ENCODE data around the gene CA5B. TPM values are rescaled to one million over a fixed set of nuclear protein-coding genes. Genes with fewer than 3 reads are reported as not detected.
A peak's percentile ranks its signal among the peaks of the same experiment; 100 is the strongest.

The CA5B gene
- total RNA-seq, 1 experiment from 2014 or later, result 8.3 TPM

GRCh38 chrX:15744181-15744867, 6.3 kb downstream of the CA5B start:
- Histone ChIP-seq H3K79me1 (ENCODE audit: insufficient read depth, low read depth, low read length, poor library complexity, severe bottlenecking) (no peaks in the 10 kb centered on the region), H3K4me1 (ENCODE audit: insufficient read depth, low read length) (peaks cover 3% of the 10 kb centered on the region; the same call in 1 of the 2 replicates), H4K8ac (replicated peaks; ENCODE audit: insufficient read length, low read depth, low read length) (no peak overlapping the region), H2BK120ac (ENCODE audit: low read depth, low read length, poor library complexity, severe bottlenecking) (no peak overlapping the region), H4K91ac (ENCODE audit: insufficient read length, low read depth, low read length) (no peak overlapping the region), H3K18ac (ENCODE audit: insufficient read length, low read depth, low read length) (no peak overlapping the region), H4K5ac (ENCODE audit: insufficient read length, low read depth, low read length) (no peak overlapping the region), H4K20me1 (ENCODE audit: control insufficient read depth, insufficient read depth, insufficient read length) (no peaks in the 10 kb centered on the region), H3K4ac (ENCODE audit: low read depth, low read length) (no peak overlapping the region), H3K23me2 (ENCODE audit: insufficient read length, low read depth, low read length, poor library complexity, severe bottlenecking) (no peaks in the 10 kb centered on the region), H3K56ac (ENCODE audit: insufficient read length, low read depth, low read length) (no peak overlapping the region), H3K27ac (ENCODE audit: insufficient read length, low read depth, low read length) (no peak overlapping the region), H2AFZ (ENCODE audit: low read length) (no peak overlapping the region), H2BK15ac (ENCODE audit: low read depth, low read length) (no peak overlapping the region), H3T11ph (ENCODE audit: low read length) (no peak overlapping the region), H2BK12ac (ENCODE audit: insufficient read length, low read depth, low read length) (no peak overlapping the region), H2BK5ac (ENCODE audit: insufficient read length, low read length) (no peak overlapping the region), H3K23ac (ENCODE audit: insufficient read length, low read depth, low read length) (no peak overlapping the region), H3K9ac (ENCODE audit: extremely low read depth, insufficient read length, low read length) (no peak overlapping the region), H2BK20ac (ENCODE audit: low read depth, low read length, poor library complexity, severe bottlenecking) (no peak overlapping the region), H2AK5ac (ENCODE audit: insufficient read length, low read length) (no peak overlapping the region), H3K27me3 (ENCODE audit: insufficient read depth, low read length) (no peaks in the 10 kb centered on the region), H3K4me2 (ENCODE audit: insufficient read depth, insufficient read length, low read length) (no peak overlapping the region), H3K9me3 (ENCODE audit: control insufficient read depth, low read depth, low read length) (no peaks in the 10 kb centered on the region), H3K79me2 (ENCODE audit: insufficient read depth, low read length) (no peaks in the 10 kb centered on the region), H3K14ac (ENCODE audit: insufficient read depth, low read length) (no peak overlapping the region)
- peaks cover 10% of the 10 kb centered on the region for H3K27me3 Mint-ChIP-seq (ENCODE audit: low read depth)
- peaks cover 32 to 41% of the 10 kb centered on the region in 2 experiments for H3K4me1 Mint-ChIP-seq
- no CpG with 5 or more reads among the region's 9 CpGs for WGBS (ENCODE audit: extremely low coverage, insufficient read length, low lambda C conversion rate)
- no peaks in the 10 kb centered on the region for H3K9me3 Mint-ChIP-seq
- no peak overlapping the region for H3K4me3 Mint-ChIP-seq
- peaks cover 0 to 6% (median 3%) of the 10 kb centered on the region in 3 experiments; a peak in 4 of 7 replicates for H3K36me3 Mint-ChIP-seq (ENCODE audit: insufficient read depth in 1 of 3, low read depth in 3 of 3)
- TF ChIP-seq CTCF (conservative IDR thresholded peaks at IDR 0.05), result no peak
- H3K27ac Mint-ChIP-seq, result peak overlapping the region in 1 of 3 experiments; percentile 38; a peak in 1 of 7 replicates
- DNase-seq, result no peak

Measured in H9 (cell line).